Neural cell (in vitro differentiated cells): Measurements from ENCODE around the gene ADGRA1. TPM values are rescaled to one million over a fixed set of nuclear protein-coding genes. Genes with fewer than 3 reads are reported as not detected.

ENCODE experiments used
- H2AFZ ChIP-seq: fragments of 200-600, 300-800 bp; sonication (generic), shearing (Covaris generic); 2 replicates; pipeline ENCODE4 v1.6.0; 2014; ENCODE audit warnings: low read depth, mild to moderate bottlenecking, antibody characterized with exemption, low read length, moderate library complexity
- H3F3A ChIP-seq: fragments of 200-600 bp; shearing (Covaris generic); 2 replicates; pipeline ENCODE4 v1.6.1; 2016; ENCODE audit warnings: mild to moderate bottlenecking, moderate library complexity, mixed read lengths, antibody characterized with exemption, low read length; ENCODE audit not compliant: insufficient read depth, poor library complexity, severe bottlenecking
- H3K27ac ChIP-seq: fragments of 200-600, 300-800 bp; sonication (generic), shearing (Covaris generic); 2 replicates; pipeline ENCODE4 v1.5.1; 2014; ENCODE audit warnings: mild to moderate bottlenecking, low read length, moderate library complexity
- H3K27me3 ChIP-seq: fragments of 300-800, 200-600 bp; sonication (generic), shearing (Covaris generic); 2 replicates; pipeline ENCODE4 v1.6.0; 2014; ENCODE audit warnings: mild to moderate bottlenecking, low read depth, low read length, moderate library complexity; ENCODE audit not compliant: insufficient read depth
- H3K36me3 ChIP-seq: fragments of 300-800, 200-600 bp; sonication (generic), shearing (Covaris generic); 2 replicates; pipeline ENCODE4 v1.5.1; 2014; ENCODE audit warnings: mild to moderate bottlenecking, antibody characterized with exemption, low read length, moderate library complexity; ENCODE audit not compliant: insufficient read depth
- H3K4me2 ChIP-seq: fragments of 300-800, 200-600 bp; sonication (generic), shearing (Covaris generic); 2 replicates; pipeline ENCODE4 v1.6.0; 2014; ENCODE audit warnings: mild to moderate bottlenecking, low read length
- H3K4me3 ChIP-seq: fragments of 300-800, 200-600 bp; sonication (generic), shearing (Covaris generic); 2 replicates; pipeline ENCODE4 v1.5.1; 2014; ENCODE audit warnings: mild to moderate bottlenecking, low read length, moderate library complexity
- H3K79me2 ChIP-seq: fragments of 200-600 bp; shearing (Covaris generic); replicated peaks from 2 replicates; pipeline ENCODE4 v1.6.0; 2014; ENCODE audit warnings: mild to moderate bottlenecking, low read length, moderate library complexity; ENCODE audit not compliant: insufficient read depth
- H3K9ac ChIP-seq: fragments of 300-800, 200-600 bp; sonication (generic), shearing (Covaris generic); 2 replicates; pipeline ENCODE4 v1.6.1; 2016; ENCODE audit warnings: mild to moderate bottlenecking, low read length, mixed read lengths
- H3K9me2 ChIP-seq: fragments of 200-600 bp; shearing (Covaris generic); 2 replicates; pipeline ENCODE4 v1.6.1; 2016; ENCODE audit warnings: mild to moderate bottlenecking, low read length, mixed read lengths; ENCODE audit not compliant: insufficient read depth
- H3K9me3 ChIP-seq: fragments of 200-600, 300-800 bp; sonication (generic), shearing (Covaris generic); 2 replicates; pipeline ENCODE4 v1.6.1; 2016; ENCODE audit warnings: mild to moderate bottlenecking, mixed run types, low read length, moderate library complexity, mixed read lengths
- H4K20me1 ChIP-seq: fragments of 200-600 bp; shearing (Covaris generic); 2 replicates; pipeline ENCODE4 v1.6.1; 2016; ENCODE audit warnings: mild to moderate bottlenecking, mixed run types; ENCODE audit not compliant: insufficient read depth
- CTCF ChIP-seq: fragments of 450-650 bp; IDR thresholded peaks from 2 replicates; pipeline ENCODE4 v1.5.1; 2014; ENCODE audit warnings: antibody characterized with exemption, mild to moderate bottlenecking, moderate library complexity; ENCODE audit not compliant: poor library complexity, severe bottlenecking
- EP300 ChIP-seq: fragments of 450-650 bp; conservative IDR thresholded peaks from 2 replicates; pipeline ENCODE4 v1.6.1; 2014; ENCODE audit warnings: antibody characterized with exemption, mild to moderate bottlenecking, moderate library complexity; ENCODE audit not compliant: poor library complexity, severe bottlenecking
- EZH2 ChIP-seq: fragments of 200-600, 300-800 bp; shearing (Covaris generic), sonication (generic); IDR thresholded peaks from 2 replicates; pipeline ENCODE4 v1.6.1; 2014; ENCODE audit warnings: antibody characterized with exemption, low read length, borderline replicate concordance, mild to moderate bottlenecking; ENCODE audit not compliant: insufficient read depth, poor library complexity, severe bottlenecking
- MXI1 ChIP-seq: fragments of 450-650 bp; conservative IDR thresholded peaks from 2 replicates; pipeline ENCODE4 v1.6.1; 2014; ENCODE audit warnings: antibody characterized with exemption, mild to moderate bottlenecking; ENCODE audit not compliant: poor library complexity, severe bottlenecking
- POLR2AphosphoS5 ChIP-seq: IDR thresholded peaks from 2 replicates; pipeline ENCODE4 v1.6.1; 2012
- RAD21 ChIP-seq: fragments of 450-650 bp; conservative IDR thresholded peaks from 2 replicates; pipeline ENCODE4 v1.6.1; 2014; ENCODE audit warnings: antibody characterized with exemption, mild to moderate bottlenecking, moderate library complexity
- REST ChIP-seq: IDR thresholded peaks from 2 replicates; pipeline ENCODE4 v1.6.1; 2012; ENCODE audit warnings: borderline replicate concordance
- SMC3 ChIP-seq: fragments of 450-650 bp; conservative IDR thresholded peaks from 2 replicates; pipeline ENCODE4 v1.6.1; 2014; ENCODE audit warnings: antibody characterized with exemption, mild to moderate bottlenecking, moderate library complexity; ENCODE audit not compliant: poor library complexity
- TAF1 ChIP-seq: IDR thresholded peaks from 2 replicates; pipeline ENCODE4 v1.6.1; 2012; ENCODE audit warnings: low read depth
- polyA plus RNA-seq: library from polyadenylated mRNA; depleted of rRNA; stranded (reverse); fragments of >200 nt; gene quantifications from 2 replicates; pipeline ENCODE4 v1.2.3, GENCODE V29; 2014

Gene ADGRA1
- polyA plus RNA-seq, 1 donor from 2014 or later: 2.2 TPM

DNA sequence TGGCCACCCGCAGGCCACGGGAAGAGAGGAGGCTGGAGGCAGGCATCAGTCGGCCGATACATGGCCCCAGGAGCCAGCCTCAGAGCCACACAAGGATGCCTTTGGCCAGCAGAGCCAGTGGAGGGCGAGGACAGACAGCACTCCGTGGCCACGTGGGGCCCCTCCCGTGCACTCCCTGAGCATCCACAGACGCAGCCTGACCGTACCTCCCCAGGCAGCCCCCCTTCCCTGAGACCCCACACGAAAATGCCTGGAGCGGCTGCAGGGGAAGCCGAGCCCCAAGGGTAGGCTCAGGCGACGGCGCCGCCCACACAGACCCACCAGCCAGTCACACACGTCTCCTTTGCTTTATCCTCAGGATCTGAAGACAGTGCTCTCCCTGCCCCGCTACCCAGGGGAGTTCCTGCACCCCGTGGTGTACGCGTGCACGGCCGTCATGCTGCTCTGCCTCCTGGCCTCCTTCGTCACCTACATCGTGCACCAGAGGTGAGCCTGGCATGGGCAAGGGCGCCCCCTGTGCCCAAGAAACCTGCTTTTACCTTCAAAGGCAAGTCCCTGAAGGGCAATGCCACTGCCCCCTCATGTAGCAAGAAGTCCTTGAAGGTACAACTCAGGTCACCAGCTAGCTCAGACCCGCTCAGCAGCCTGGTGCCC, 9.0 kb downstream of the ADGRA1 start:
- no peak overlapping the region for H3K4me3 ChIP-seq
- no peaks in the 10 kb centered on the region for H3K36me3 ChIP-seq
- no peaks in the 10 kb centered on the region for H3K27me3 ChIP-seq
- H3K27ac ChIP-seq: no peak overlapping the region
- no peaks in the 10 kb centered on the region for H4K20me1 ChIP-seq
- H3F3A ChIP-seq: no peaks in the 10 kb centered on the region
- H3K9me3 ChIP-seq: no peaks in the 10 kb centered on the region
- H2AFZ ChIP-seq: no peak overlapping the region
- H3K79me2 ChIP-seq: no peaks in the 10 kb centered on the region
- no peak overlapping the region for H3K9ac ChIP-seq
- TF ChIP-seq TAF1: no peak
- no peak for TF ChIP-seq SMC3
- no peak for TF ChIP-seq EZH2
- TF ChIP-seq CTCF: no peak
- no peak for TF ChIP-seq MXI1
- no peak for TF ChIP-seq POLR2AphosphoS5
- TF ChIP-seq RAD21: no peak
- no peak for TF ChIP-seq EP300
- H3K4me2 ChIP-seq: no peak overlapping the region
- no peaks in the 10 kb centered on the region for H3K9me2 ChIP-seq

DNA sequence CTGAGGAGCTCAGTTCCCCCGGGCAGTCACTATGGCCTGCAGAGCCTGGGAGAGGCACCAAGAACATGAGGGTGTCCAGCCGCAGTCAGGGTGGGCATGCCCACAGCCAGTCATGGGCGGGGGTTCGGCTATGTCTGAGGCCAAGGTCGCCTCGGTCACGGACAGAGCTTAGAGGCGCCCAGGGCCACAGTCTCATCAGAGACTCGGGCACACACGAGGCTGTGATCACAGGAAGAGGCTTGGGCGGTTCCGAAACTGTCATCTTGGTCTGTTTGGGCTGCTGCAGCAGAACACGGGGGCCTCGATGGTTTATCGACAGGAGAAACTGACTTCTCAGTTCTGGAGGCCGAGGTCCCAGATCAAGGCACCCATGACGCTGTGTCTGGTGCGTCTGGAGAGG, 9.7 kb downstream of the ADGRA1 start:
- no peak overlapping the region for H3K9ac ChIP-seq
- no peaks in the 10 kb centered on the region for H3K36me3 ChIP-seq
- no peaks in the 10 kb centered on the region for H3K79me2 ChIP-seq
- TF ChIP-seq TAF1 (no peak), POLR2AphosphoS5 (no peak), SMC3 (no peak), RAD21 (no peak), CTCF (no peak), EZH2 (no peak), EP300 (no peak), MXI1 (no peak), REST (no peak)
- H4K20me1 ChIP-seq: no peaks in the 10 kb centered on the region
- H3K27me3 ChIP-seq: no peaks in the 10 kb centered on the region
- no peaks in the 10 kb centered on the region for H3K9me2 ChIP-seq
- H2AFZ ChIP-seq: no peak overlapping the region
- no peaks in the 10 kb centered on the region for H3K9me3 ChIP-seq
- no peaks in the 10 kb centered on the region for H3F3A ChIP-seq
- H3K4me3 ChIP-seq: no peak overlapping the region
- no peak overlapping the region for H3K4me2 ChIP-seq
- no peak overlapping the region for H3K27ac ChIP-seq
